ENCODE results near the gene PZP. TPM values are rescaled to one million over a fixed set of nuclear protein-coding genes. Genes with fewer than 3 reads are reported as not detected.
"Not testable (repeated sequence)": the region's sequence is repeated elsewhere in the genome, so short reads cannot be mapped to it uniquely, and the experiment has no call there.

PZP gene
- total RNA-seq, 4 donors from 2014 or later, result not detected

DNA sequence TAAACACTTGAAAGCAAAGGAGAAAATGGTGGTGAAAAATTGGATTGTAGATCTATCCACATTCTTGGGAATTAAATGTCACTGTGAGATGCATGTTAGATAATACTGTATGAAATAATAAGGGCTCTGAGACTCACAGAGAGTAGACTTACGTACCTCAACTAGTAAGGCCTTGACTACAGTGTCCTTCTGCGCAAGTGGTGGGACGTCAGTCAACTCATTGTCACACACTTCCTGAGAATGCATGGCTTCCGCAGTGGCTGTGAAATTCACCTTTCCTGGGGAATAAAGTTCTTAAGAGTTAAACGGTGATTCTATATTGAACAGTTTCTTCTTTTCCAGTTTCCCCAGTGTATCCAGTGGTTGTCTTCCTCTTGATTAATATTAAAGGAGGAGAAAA lies 32.6 kb upstream of the PZP start:
- no peak overlapping the region for H3K27ac ChIP-seq
- DNase-seq, result no peak
- no peak for TF ChIP-seq POLR2A (IDR thresholded peaks at IDR 0.05)
- TF ChIP-seq, protein P1, sequence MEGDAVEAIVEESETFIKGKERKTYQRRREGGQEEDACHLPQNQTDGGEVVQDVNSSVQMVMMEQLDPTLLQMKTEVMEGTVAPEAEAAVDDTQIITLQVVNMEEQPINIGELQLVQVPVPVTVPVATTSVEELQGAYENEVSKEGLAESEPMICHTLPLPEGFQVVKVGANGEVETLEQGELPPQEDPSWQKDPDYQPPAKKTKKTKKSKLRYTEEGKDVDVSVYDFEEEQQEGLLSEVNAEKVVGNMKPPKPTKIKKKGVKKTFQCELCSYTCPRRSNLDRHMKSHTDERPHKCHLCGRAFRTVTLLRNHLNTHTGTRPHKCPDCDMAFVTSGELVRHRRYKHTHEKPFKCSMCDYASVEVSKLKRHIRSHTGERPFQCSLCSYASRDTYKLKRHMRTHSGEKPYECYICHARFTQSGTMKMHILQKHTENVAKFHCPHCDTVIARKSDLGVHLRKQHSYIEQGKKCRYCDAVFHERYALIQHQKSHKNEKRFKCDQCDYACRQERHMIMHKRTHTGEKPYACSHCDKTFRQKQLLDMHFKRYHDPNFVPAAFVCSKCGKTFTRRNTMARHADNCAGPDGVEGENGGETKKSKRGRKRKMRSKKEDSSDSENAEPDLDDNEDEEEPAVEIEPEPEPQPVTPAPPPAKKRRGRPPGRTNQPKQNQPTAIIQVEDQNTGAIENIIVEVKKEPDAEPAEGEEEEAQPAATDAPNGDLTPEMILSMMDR (IDR thresholded peaks at IDR 0.05), result no peak
- WGBS, 2 donors, result 89 to 97% methylated on average over 5 of the region's 5 CpGs
- no peaks in the 10 kb centered on the region for H3K27me3 ChIP-seq
- H3K4me1 ChIP-seq, result no peaks in the 10 kb centered on the region
- no peak overlapping the region for H3K4me3 ChIP-seq (replicated peaks in 1 of 3)
- intact Hi-C loops (cut with DNase I), result no loop called here
- H3K36me3 ChIP-seq, result no peaks in the 10 kb centered on the region
- no peaks in the 10 kb centered on the region for H3K9me3 ChIP-seq

DNA sequence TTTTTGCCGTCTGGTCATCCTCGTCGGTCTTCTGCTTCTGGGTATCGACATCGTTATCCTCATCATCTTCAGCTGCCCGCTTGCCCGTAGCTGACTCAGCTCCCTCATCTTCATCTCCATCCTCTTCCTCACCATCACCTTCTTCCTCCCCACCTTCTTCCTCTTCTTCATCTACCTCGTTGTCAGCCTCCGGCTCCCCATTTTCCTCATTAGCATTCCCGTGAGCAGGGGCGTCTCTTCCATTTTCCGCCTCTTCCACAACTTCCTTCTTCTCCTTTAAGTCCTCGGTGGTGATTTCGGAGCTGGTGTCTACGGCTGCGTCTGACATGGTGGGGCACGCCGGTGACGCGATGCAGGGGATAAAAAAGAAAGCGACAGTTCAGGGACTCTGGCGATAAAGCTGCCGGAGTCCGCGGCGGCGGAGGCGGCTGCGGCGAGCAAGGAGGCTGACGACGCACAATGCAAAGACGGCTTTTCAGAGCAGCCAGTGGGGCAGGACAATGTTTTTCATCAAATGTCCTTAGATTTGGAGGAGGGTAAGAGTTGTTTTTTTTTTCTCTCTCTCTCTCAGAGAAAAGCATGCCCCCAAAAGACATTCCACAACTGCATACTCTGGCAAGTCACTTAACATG lies 31.9 kb upstream of the PZP start:
- H3K27ac ChIP-seq; H3K36me3 ChIP-seq; intact Hi-C loops (cut with DNase I); H3K4me3 ChIP-seq (replicated peaks in 1 of 3); H3K27me3 ChIP-seq; H3K9me3 ChIP-seq; H3K4me1 ChIP-seq: not testable (repeated sequence)
- 20 to 34% methylated on average over 33 of the region's 33 CpGs for WGBS, 2 donors
- peak in 1 of 2 donors; percentile 1 for DNase-seq

DNA sequence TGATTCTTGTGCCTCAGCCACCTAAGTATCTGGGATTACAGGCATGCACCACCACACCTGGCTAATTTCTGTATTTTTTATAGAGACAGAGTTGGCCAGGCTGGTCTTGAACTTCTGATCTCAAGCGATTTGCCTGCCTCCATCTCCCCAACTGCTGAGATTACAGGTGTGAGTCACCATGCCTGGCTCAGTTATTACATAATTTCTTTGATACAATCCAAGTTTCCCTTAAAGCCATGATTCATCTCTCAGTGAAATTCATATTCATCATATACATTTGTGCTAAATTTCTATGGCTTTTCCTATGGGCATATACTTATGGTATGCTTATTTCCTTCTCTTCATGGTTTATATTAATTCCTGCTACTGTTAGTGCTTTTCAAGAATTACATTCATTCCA lies 29.1 kb upstream of the PZP start:
- WGBS, 2 donors, result 94 to 96% methylated on average over 1 of the region's 1 CpG
- intact Hi-C loops (cut with DNase I), result no loop called here

DNA sequence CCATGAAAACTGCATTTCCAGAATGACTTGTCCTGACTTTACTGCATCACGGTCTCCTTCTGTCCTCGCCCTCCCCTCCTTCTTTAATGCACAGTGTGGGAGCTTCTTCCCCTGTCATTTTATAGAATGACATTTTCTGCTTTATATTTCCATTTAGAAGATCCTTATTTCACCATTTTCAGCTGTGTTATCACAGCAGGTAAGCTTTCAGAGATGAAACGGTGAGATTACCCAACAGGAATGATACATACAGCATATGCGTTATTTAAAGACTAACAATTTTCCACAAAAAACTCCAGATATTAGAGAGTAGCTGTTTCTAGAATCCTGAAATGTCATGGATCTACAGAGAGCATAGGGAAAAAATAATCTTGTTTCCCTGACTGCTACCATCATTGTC lies 27.3 kb upstream of the PZP start:
- Histone ChIP-seq H3K9me3 (no peaks in the 10 kb centered on the region), H3K27me3 (no peaks in the 10 kb centered on the region), H3K27ac (no peak overlapping the region), H3K4me3 (replicated peaks in 1 of 3) (no peak overlapping the region), H3K36me3 (no peaks in the 10 kb centered on the region), H3K4me1 (no peaks in the 10 kb centered on the region)
- no peak for TF ChIP-seq POLR2A (IDR thresholded peaks at IDR 0.05)
- TF ChIP-seq, protein P1 (IDR thresholded peaks at IDR 0.05), result no peak
- WGBS, 2 donors, result 94% methylated on average over 4 of the region's 4 CpGs
- intact Hi-C loops (cut with DNase I), result no loop called here
- no peak for DNase-seq

More for the DNA sequence above, 29.1 kb upstream of the PZP start:
- H3K36me3 ChIP-seq, result no peaks in the 10 kb centered on the region
- H3K27me3 ChIP-seq, result no peaks in the 10 kb centered on the region
- no peaks in the 10 kb centered on the region for H3K4me1 ChIP-seq
- no peak overlapping the region for H3K27ac ChIP-seq
- DNase-seq, result no peak
- H3K9me3 ChIP-seq, result no peaks in the 10 kb centered on the region
- no peak overlapping the region for H3K4me3 ChIP-seq (replicated peaks in 1 of 3)
- TF ChIP-seq, protein P1 (IDR thresholded peaks at IDR 0.05), result no peak
- no peak for TF ChIP-seq POLR2A (IDR thresholded peaks at IDR 0.05)

DNA sequence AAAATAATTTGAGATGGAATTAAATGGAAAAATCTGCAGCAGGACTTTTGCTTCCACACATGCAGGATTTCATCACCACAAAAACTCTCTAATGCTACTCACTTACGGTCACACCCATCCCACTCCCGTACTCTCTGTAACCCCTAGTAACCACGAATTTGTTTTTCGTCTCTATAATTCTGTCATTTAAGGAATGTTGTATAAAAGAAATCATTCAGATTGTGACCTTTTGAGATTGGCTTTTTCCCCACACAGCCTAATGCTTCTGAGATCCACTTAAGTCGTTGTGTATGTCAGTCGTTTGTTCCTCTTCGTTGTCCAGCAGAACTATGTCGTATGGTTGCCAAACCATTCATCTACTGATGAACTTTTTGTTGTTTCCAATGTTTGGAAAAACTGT lies 19.8 kb upstream of the PZP start:
- no peaks in the 10 kb centered on the region for H3K4me1 ChIP-seq
- no peak overlapping the region for H3K4me3 ChIP-seq (replicated peaks in 1 of 3)
- WGBS, 2 donors, result 74 to 81% methylated on average over 8 of the region's 8 CpGs
- no peak overlapping the region for H3K27ac ChIP-seq
- no peak for TF ChIP-seq POLR2A (IDR thresholded peaks at IDR 0.05)
- TF ChIP-seq, protein P1 (IDR thresholded peaks at IDR 0.05), result no peak
- H3K27me3 ChIP-seq, result no peaks in the 10 kb centered on the region
- intact Hi-C loops (cut with DNase I), result no loop called here
- no peak for DNase-seq
- no peaks in the 10 kb centered on the region for H3K36me3 ChIP-seq
- H3K9me3 ChIP-seq, result no peaks in the 10 kb centered on the region
